ENCODE measurements around the gene FITM2.
A peak's percentile ranks its signal among the peaks of the same experiment; 100 is the strongest.

FITM2 gene

GRCh38 chr20:44273231-44274215, 37.5 kb downstream of the FITM2 start:
- ATAC-seq = peak; percentile 84

GRCh38 chr20:44271915-44272663, 38.9 kb downstream of the FITM2 start:
- Mint-ChIP-seq H3K9me3 (no peaks in the 10 kb centered on the region), H3K27me3 (no peaks in the 10 kb centered on the region), H3K4me3 (no peak overlapping the region), H3K4me1 (no peaks in the 10 kb centered on the region), H3K27ac (no peak overlapping the region)
- ATAC-seq (no peak), DNase-seq (no peak)

More at GRCh38 chr20:44273231-44274215, 37.5 kb downstream of the FITM2 start:
- DNase-seq = no peak
- no peak overlapping the region for H3K27ac Mint-ChIP-seq
- no peaks in the 10 kb centered on the region for H3K4me1 Mint-ChIP-seq
- no peak overlapping the region for H3K4me3 Mint-ChIP-seq
- no peaks in the 10 kb centered on the region for H3K27me3 Mint-ChIP-seq
- no peaks in the 10 kb centered on the region for H3K9me3 Mint-ChIP-seq

- DNase-seq = no peak
- Mint-ChIP-seq H3K9me3 (no peaks in the 10 kb centered on the region), H3K27ac (no peak overlapping the region), H3K4me1 (no peaks in the 10 kb centered on the region), H3K27me3 (no peaks in the 10 kb centered on the region), H3K4me3 (no peak overlapping the region)
- ATAC-seq = no peak
Measured at GRCh38 chr20:44268802-44269201, 42.2 kb downstream of the FITM2 start.

GRCh38 chr20:44264287-44264686, 46.7 kb downstream of the FITM2 start:
- Mint-ChIP-seq H3K9me3 (no peaks in the 10 kb centered on the region), H3K27me3 (no peaks in the 10 kb centered on the region), H3K27ac (no peak overlapping the region), H3K4me3 (no peak overlapping the region), H3K4me1 (no peaks in the 10 kb centered on the region)
- DNase-seq (no peak), ATAC-seq (no peak)

- no peak for DNase-seq
- Mint-ChIP-seq H3K4me1 (no peaks in the 10 kb centered on the region), H3K27me3 (no peaks in the 10 kb centered on the region), H3K9me3 (no peaks in the 10 kb centered on the region), H3K27ac (peak overlapping the region; percentile 60 to 80), H3K4me3 (no peak overlapping the region)
- ATAC-seq = no peak
Measured at GRCh38 chr20:44258226-44258890, 52.6 kb downstream of the FITM2 start.

DNA sequence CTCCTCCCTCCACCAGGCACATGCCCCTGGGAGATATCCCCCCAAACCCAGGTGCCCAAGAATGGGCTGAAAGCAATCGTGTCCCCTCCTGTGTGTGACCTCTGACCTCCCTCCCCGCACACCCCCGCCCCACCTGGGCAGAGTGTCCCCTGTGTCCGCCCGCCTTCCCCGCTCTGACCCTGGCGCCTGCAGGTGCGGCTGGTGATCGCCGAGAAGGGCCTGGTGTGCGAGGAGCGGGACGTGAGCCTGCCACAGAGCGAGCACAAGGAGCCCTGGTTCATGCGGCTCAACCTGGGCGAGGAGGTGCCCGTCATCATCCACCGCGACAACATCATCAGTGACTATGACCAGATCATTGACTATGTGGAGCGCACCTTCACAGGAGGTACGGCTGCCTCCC, 54.0 kb downstream of the FITM2 start:
- no peaks in the 10 kb centered on the region for H3K4me1 Mint-ChIP-seq
- H3K27me3 Mint-ChIP-seq = no peaks in the 10 kb centered on the region
- H3K9me3 Mint-ChIP-seq = no peaks in the 10 kb centered on the region
- H3K4me3 Mint-ChIP-seq = no peak overlapping the region
- ATAC-seq (no peak), DNase-seq (no peak)
- no peak overlapping the region for H3K27ac Mint-ChIP-seq

GRCh38 chr20:44255942-44256341, 55.1 kb downstream of the FITM2 start:
- Mint-ChIP-seq H3K4me3 (no peak overlapping the region), H3K27me3 (no peaks in the 10 kb centered on the region)

DNA sequence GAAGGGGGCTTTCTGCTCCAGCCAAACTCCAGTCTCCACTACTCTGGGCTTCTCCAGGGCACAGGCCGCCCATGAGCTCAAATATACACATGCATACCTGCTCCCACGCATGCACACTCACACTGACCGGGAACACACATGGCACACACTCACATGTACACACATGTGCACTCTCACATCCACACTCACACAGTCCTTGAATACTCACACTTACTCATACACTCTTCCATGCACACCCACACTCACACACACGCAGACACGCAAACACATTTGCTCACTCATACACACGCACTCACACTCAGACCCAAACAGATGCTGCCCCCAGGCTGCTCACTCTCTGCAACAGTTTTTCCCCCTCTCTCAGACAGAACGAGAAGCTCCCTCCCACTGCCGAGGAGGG, 56.9 kb downstream of the FITM2 start:
- Mint-ChIP-seq H3K4me1 (no peaks in the 10 kb centered on the region), H3K27me3 (no peaks in the 10 kb centered on the region), H3K9me3 (no peaks in the 10 kb centered on the region), H3K4me3 (no peak overlapping the region), H3K27ac (no peak overlapping the region)
- ATAC-seq = no peak
- no peak for DNase-seq

More at GRCh38 chr20:44255942-44256341, 55.1 kb downstream of the FITM2 start:
- Mint-ChIP-seq H3K9me3 (no peaks in the 10 kb centered on the region), H3K27ac (no peak overlapping the region), H3K4me1 (no peaks in the 10 kb centered on the region)
- DNase-seq (no peak), ATAC-seq (no peak)

DNA sequence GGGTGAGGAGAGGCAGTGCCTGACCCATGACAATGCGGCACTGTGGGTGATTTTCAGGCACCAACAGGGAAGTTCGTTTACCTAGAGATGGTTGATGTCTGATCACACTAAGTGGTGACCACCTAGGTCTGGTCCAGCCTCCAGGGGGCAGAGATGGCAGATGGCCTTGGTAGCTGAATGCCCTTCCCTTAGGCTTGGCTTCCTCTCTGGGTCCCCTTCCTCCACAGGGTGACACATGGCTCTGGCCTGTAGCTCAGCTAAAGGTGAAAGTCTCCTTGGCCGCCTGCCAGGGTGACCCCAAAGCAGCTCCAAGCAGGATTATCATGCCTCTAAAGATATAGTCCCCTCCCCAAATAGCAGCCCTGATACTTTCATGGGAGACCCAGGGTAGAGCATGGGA, 57.5 kb downstream of the FITM2 start:
- no peak overlapping the region for H3K27ac Mint-ChIP-seq
- DNase-seq = no peak
- H3K4me3 Mint-ChIP-seq = no peak overlapping the region
- H3K4me1 Mint-ChIP-seq = no peaks in the 10 kb centered on the region
- H3K9me3 Mint-ChIP-seq = no peaks in the 10 kb centered on the region
- H3K27me3 Mint-ChIP-seq = peaks cover under 1% of the 10 kb centered on the region
- ATAC-seq = no peak
